DMS53 treated with DMSO at 0.1 percent for 48 hours (cell line): ENCODE data around the gene FGF22.

ENCODE experiments used
- DNase-seq: peaks from one replicate; lab custom pipeline; 2025; ENCODE audit not compliant: unreplicated experiment; lab: John Stamatoyannopoulos, UW

The FGF22 gene

DNA sequence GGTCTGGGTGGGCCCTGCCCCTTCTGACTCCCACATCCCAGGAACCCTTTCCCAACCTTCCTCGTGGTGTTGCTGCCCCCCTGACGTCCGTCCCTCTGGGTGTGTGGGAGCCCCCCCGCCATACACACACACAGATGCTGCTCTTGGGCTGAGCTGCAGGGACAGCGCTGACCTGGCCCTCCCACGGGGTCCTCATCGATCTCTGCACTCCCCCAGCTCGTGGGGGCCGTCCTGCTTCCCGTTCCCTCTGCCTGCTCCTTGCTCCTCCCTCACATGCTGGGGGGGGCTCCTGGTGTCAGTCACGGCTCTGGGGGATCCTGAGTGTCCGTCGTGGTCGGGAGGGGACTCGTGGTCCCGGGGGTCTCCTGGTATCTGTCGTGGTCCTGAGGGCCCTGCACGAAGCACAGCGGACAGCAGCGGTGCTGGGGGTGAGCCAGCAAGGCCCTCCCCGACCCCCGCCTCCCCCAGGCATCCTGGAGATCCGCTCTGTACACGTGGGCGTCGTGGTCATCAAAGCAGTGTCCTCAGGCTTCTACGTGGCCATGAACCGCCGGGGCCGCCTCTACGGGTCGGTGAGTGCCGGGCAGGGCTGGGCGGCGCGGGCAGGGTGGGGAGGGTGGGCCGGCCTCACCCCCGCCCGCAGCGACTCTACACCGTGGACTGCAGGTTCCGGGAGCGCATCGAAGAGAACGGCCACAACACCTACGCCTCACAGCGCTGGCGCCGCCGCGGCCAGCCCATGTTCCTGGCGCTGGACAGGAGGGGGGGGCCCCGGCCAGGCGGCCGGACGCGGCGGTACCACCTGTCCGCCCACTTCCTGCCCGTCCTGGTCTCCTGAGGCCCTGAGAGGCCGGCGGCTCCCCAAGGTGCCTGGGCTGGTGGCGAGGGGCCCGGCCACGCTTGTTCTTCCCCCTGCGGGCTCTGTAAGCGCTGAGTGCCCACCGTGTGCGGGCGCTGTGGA, 3.4 kb downstream of the FGF22 start:
- no peak for DNase-seq

DNA sequence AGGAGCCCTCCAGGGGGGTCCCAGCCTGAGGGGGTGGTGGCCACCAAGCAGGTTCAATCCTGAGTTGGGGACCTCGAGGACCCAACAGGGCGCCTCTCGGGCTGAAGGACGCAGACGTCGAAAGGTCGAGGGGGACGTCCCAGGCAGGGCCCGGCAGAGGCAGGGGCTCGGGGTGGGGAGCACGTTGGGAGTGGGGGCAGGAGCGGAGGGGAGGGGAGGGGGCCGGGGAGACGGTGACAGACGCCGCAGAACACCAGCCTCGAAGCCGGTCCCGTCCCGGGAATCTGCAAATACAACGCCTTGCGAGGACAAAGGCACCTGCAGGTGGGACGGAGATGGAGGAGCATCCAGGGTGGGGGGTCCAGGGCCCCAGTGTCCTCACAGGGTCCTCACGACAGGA, 4.1 kb downstream of the FGF22 start:
- DNase-seq: no peak

DNA sequence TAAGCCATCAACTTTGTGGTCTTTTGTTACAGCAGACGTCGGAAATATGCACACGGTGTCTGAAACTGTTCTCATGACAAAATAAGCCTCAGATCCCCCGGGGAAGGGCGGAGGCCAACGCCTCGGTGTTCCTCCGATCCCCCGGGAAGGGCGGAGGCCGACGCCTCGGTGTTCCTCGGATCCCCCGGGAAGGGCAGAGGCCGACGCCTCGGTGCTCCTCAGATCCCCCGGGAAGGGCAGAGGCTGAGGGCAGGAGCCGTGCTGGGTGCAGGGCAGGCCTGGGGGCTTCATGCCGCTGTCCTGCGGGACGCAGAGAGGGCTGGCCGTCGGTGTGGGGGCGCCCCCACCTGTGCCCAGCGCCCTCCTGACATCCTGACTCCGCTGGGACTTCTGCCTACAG, 4.7 kb downstream of the FGF22 start:
- DNase-seq: no peak

DNA sequence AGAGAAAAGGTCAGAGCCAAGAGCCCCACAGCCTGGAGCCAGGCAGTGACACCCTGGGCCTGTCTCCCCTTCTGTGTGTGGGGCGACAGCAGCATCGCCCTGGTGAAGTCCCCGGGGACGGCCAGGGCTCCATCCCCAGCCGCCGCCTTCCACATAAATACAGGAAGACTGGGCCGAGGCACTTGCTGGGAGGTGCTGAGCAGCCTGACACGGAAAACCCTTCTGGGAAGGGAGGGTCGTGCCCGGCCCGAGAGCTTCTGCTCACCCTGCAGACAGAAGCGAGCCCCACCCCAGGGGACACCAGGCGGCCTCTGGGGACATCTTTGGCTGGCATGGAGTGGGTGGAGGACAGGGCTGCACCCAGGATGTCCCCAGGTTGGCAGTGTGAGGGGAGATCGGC, 5.1 kb downstream of the FGF22 start:
- no peak for DNase-seq

DNA sequence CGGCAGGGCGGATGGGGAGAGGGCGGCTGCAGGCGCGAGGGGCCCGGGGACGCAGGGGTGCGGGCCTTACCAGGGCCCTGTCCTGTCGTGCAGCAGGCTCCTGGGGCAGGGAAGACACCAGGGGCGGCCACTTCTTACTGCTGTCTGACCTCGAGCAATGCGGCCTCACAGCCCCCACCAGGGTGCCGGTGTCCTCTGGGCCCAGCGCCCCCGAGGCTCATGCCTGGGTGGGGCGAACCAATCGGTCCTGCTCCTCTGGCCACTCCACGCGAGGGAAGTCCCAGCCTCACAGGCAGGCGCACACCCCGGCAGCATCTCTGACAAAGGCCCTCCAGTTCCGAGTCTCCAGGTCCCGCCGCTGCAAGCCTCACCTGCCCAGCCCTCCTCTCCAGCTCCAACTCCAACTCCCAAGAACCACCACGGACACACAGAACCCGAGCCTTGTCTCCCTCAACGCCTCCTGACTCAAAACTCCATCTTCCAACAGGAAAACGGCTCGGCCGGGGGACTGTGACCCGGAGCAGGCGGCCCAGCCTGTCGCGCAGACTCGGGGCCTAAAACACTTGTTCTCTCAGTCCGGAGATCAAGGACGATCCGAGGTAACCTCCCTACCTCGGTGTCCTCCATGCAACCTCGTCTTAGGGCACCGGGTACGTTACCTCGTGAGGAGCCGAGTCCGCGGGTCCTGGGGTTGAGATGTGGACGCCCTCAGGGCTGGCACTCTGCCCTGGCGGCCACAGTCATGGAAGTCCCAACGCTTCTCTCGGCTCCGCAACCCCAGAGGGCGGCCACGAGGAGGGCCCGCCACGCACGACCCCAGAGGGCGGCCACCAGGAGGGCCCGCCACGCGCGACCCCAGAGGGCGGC, 6.5 kb downstream of the FGF22 start:
- DNase-seq: no peak

DNA sequence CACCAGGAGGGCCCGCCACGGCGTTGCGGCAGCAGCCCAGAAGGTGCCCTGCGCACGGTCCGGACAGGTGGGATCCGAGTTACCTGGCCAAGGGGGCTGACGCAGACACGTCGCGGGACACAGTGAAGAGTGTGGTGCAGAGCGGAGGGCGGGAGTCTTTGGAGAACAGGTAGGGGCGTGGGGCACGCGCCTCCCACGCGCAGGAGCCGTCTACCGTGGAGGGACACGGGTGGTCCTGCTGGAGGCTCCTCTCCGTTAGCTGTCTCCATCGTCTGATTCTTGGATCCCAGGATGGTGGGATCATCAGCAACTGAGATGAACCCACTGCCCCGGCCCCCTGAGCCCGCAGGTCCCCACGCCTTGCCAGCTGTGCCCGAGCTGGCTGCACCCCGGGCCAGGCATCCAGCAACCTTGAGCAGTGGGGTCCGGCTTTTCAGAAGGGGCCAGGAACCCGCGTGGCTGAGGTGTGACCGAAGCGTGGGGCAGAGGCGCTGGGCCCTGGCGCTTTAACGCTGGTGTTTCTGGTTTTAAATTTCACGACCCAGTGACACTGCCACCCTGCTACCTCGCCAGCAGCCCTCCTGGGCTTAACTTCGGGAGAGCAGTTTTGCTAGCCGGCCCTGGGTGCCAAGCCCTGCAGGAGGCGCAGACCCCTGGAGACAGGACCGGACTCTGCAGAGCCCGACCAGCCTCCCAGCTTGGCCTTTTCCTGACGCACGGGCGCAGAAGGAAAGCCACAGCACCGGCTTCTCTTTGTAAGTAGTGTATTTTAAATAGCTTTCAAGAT, 7.3 kb downstream of the FGF22 start:
- no peak for DNase-seq

DNA sequence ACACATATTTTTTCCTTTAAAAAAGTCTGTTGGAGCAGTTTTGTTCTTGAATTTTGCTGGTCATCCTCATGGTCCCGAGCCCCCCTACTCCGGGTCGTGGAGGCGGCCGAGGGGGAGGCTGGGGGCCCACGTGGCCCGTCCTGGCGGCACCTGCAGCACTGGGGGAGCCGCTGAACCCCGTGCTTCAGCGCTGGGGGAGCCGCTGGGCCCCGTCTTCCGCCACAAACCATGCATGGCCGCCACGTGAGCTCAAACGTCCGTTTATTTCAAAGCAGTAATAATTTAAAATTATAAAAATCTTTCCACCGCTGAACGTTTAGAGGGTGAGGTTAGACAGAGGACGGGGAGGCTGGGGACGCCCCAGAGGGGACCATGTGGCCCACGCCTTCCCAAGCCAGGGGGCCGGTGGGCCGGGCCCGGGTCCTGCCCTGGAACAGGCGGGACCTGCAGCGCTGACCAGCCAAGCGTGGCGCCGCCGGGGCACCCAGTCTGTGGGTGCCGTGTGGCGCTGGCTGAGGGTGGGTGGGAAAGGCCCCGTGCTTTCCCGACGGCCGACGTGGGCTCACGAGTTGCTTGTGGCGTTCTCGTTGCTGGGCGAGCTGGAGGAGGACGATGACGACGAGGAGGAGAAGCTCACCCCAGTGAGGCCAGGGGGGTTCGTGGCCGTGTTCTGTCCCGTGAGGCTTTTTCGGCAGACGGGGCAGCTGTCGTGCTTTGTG, 8.0 kb downstream of the FGF22 start:
- no peak for DNase-seq

DNA sequence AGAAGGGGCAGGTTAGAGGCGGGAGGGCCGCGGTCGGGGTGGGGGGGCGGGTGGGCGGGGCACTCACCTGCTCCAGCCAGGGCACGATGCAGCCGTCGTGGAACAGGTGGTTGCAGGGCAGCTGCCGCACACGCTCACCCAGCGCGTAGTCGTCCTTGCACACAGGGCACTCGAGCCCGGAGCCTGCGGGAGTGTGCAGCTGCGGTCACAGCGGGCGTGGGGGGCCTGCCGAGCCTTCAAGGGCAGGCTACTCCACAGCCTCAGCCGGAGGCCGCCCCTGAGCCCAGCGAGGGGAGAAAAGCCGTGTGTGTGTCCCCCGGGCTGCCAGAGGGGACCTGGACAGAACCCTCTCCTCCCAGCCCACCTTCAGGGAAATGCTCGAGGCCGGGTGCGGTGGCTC, 8.6 kb downstream of the FGF22 start:
- DNase-seq: no peak

DNA sequence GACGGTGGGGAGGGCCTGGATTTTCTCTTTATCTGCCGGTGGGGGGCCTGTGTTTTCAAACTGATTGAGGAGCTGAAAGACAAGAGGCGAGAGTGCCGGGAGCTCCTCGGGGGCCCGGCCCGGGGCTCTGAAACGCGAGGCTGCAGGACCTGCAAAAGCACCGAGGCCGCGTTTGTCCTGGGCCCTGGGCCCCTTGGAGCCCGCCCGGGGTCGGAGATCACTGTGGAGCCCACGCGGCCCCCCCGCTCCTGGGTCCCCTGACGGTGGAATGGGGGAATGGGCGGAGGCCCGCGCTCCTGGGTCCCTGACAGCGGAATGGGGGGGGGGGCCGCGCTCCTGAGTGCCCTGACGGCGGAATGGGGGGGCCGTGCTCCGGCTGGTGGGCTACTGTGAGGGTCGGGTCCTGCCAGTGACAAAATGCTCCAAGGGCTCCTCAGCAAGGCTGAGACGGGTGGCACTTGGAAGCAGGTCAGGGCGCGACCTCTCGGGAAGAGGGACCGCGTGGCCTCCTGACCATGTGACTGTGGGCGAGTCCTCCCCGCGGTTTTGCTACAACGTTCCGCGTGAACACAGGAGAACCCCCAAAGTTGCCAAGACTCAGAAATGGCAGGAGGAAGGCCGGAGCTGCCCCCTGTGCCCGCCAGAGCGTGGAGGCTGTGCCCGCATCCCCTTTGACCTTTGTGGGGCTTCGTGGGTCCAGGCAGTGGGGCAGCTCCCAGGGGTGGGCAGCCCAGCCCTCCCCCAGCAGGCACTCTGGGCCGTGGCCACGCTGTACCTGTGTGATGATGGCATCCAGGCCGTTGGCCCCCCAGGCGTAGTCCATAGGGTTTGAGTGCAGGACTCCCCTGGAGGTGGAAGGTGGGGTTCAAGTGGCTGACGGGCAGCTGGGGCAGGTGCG, 9.5 kb downstream of the FGF22 start:
- no peak for DNase-seq

DNA sequence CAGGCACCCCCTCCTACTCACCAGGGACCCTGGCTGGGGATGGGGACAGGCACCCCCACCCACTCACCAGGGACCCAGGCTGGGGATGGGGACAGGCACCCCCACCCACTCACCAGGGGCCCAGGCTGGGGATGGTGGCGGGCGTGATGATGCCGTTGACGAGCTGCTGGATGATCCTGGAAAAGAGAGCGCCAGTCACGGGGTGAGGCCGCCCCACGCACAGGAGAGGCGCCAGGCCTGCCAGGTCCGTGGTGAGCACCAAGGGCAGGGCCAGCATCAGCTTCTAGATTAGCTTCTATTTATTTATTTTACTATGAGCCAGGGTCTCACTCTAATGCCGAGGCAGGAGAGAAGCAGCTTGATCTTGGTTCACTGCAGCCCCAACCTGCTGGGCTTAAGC, 10.4 kb downstream of the FGF22 start:
- DNase-seq: no peak

DNA sequence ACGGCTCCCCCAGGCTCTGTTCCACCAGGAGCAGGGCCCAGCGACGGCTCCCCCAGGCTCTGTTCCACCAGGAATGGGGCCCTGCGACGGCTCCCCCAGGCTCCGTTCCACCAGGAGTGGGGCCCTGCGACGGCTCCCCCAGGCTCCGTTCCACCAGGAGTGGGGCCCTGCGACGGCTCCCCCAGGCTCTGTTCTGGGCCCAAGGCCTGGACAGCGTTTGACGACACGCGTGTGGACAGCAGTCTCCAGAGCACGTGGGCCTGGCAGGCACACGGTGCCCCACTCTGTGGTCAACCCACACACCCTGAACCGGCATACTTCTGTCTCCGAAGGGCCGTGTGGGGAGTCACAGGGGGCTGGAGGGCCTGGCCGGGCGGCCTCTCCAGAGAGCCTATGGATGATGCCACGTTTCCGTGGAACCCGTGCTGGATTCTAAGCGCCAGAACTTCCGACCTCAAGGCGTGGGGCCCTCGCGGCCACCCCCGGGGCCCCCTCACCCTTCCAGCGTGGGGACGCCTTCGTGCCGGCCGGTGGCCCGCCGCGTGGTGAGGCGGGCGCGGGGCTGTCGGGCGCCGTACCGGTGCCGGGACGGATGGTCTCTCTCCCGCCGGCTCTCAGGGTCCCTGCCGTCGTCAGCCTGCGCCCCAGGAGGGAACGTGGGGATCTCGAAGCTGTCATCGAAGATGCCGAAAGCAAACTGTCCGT, 11.6 kb downstream of the FGF22 start:
- DNase-seq: no peak

DNA sequence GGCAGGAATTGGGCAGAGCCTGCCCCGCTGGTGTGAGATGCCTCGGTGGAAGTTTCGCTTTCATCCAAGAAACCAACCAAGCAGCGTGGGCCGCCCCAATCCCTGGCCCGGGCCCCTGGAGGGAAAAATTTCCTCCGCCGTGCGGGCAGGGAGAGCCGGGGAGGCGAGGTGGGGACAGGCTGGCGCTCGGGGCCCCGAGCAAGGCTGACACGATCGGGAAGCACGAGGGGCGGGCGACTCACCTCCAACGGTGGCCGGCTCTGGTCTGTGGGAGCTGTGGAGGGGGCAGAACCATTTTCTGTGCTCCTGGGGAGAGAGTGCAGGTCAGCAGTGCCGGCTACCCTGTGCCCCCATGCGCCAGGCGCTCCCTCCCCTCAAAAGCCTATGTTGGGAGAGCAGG, 12.3 kb downstream of the FGF22 start:
- no peak for DNase-seq

DNA sequence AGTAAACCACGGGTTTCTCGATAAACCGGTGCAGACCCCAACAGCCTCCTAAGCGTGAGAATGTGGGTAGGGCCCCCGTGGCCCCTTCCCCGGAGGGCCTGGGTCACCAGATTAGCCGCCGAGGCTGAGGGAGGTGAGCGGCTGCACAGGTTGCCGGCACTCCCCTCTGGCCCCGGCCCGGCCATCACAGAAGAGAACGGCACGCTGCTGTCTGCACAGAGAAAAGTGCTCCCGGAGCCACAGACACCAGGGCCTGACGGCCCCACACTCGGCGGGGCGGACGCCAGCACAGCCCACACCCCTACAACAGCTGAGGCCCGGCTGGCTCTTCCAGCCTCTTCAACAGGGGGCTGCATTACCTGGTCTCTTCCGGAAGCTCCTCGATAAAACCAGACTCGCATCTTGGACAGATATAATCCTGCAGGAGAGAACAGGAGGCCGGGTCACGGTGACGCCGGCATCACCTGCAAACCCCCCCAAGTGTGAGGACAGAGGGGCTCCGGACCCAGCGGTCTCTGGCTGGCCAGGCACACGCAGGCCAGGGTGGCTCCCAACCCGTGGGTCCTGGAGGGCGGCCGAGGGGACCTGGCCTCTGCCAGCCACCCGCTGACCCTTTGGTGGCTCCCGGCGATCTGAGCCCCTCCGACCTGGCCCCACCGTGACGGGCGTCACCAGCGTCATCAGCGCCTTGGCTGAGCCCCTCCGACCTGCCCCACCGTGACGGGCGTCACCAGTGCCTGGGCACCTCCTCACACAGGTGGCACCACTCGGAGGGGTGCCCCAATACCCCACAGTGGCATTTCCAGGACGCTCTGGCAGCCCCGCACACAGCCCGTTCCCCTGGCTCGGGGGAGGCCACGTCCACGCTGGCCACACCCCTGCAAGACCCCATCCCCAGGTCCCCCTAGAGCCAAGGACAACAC, 13.0 kb downstream of the FGF22 start:
- DNase-seq: no peak

DNA sequence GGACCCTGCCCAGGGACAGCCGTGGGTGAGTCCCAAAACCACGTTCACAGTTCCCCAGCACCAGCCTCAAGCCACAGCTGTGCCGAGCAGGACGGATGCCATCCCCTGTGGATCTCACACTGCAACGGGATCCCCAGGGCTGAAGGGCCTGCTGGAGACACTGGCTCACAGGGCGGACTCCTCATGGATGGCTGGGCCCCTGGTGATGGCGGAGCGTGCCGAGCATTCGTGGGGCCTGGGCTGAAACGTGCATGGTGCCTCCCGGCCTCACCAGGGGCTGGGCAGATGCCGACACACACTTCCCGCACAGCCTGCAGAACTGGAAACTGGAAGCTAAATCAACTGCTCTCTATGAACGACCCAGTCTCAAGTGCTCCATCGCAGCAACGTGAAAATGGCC, 13.7 kb downstream of the FGF22 start:
- DNase-seq: no peak

DNA sequence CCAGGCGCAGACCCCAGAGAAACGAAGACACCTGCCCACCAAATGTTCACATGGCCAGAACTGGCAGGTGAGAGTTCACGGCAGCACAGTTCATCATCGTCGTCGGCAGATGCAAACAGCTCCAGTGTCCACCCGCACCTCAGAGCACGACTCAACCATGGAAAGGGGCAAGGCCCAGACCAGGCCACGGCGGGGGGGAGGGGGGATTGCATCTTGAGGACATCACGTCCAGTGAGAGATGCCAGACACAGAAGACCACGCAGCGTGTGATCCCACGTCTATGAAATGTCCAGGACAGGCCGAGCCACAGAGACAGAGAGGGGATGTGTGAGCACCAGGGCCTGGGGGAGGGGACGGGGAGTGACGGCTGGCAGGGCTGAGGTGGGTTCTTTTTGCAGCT, 16.0 kb downstream of the FGF22 start:
- DNase-seq: no peak

DNA sequence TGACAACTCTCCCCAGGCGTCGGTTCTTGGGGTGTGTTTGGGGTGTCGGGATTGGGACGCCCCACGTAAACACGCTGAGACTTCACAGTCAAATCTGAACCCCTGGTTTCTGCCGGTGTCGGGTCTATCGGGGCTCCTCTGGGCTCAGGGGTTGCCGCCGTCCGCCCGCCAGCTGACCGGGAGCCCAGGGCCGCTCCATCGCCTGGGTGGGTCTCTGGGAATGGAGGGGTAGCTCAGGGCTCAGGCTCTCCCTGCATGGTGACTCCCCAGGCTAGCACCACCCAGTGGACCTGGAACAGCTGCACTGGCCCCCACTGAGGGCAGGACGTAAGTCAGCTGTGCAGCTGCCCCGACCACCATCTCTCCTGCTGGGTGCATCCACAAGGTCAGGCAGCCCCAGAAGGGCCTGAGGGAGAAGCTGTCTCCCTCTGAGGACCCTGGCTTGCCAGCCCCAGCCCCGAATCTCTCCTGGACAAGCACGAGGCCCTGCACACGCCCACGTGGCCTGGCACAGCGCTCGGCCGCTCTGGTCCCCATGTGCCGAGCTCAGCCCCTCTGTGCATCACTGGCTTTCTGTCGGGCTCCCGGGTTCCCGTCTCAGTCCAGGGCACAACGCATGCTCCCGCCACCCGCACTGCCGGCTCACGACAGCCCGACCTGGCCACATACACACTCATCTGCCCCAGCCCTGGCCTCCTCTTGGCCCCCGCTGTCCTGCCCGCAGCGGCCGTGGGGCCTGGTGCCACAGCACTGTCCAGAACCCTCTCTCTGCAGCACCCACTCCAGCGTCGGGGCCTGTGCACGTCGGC, 17.3 kb downstream of the FGF22 start:
- DNase-seq: no peak

DNA sequence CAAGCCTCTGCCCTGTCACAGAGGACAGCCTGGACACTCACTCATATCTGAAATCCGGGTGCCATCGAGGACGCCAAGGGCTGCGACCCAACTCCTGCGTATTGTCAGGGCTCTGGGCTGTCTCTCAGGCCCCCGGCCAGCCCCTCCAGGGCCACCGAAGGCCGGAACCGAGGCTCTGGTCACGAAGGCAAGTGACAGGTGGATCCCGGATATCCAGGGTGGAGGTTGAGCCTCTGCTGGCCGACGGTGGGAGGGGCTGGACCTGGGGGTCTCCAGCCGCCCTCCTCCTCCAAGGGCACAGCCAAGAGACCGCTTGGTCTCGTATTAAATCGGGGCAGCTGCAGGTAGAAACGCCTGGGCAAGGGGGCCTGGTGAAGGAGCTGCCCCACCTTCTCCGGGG, 17.9 kb downstream of the FGF22 start:
- no peak for DNase-seq
